ENCODE data around the gene SMYD4.
A peak's percentile ranks its signal among the peaks of the same experiment; 100 is the strongest.

Gene SMYD4

GRCh38 chr17:1829592-1830257 lies at the start of gene SMYD4, which contains the start of gene RPA1:
TSS of gene SMYD4 (minus strand) at chr17:1829902. CDS start at chr17:1827994, 1,908 bp downstream.
TSS of gene RPA1 (plus strand) at chr17:1830005. CDS start at chr17:1830094, 89 bp downstream.
- Histone ChIP-seq H3K27me3 (ENCODE audit: low read depth) (no peaks in the 10 kb centered on the region), H3K4me3 (peak within 1 kb of the TSS; percentile 85), H3K36me3 (replicated peaks) (peaks cover 34% of the 10 kb centered on the region), H3K9me3 (no peaks in the 10 kb centered on the region), H3K4me1 (peaks cover 6% of the 10 kb centered on the region)
- in situ Hi-C loops (cut with MboI; ENCODE audit: low sequenced_read_pairs), result no loop called here
- peak; percentile 88 to 93 for DNase-seq (ENCODE audit: low spot score in 2 of 2)

- Histone ChIP-seq H3K36me3 (replicated peaks) (peaks cover 74% of the 10 kb centered on the region), H3K4me3 (no peak overlapping the region), H3K4me1 (no peaks in the 10 kb centered on the region), H3K9me3 (no peaks in the 10 kb centered on the region), H3K27me3 (ENCODE audit: low read depth) (no peaks in the 10 kb centered on the region)
- in situ Hi-C loops (cut with MboI; ENCODE audit: low sequenced_read_pairs), result no loop called here
- DNase-seq (ENCODE audit: low spot score in 2 of 2), result no peak
Measured at GRCh38 chr17:1878419-1879121, 48.9 kb upstream of the SMYD4 start.

GRCh38 chr17:1875597-1875996 lies 45.9 kb upstream of the SMYD4 start:
- H3K36me3 ChIP-seq (replicated peaks), result peaks cover 68% of the 10 kb centered on the region
- DNase-seq (ENCODE audit: low spot score in 2 of 2), result no peak
- H3K4me1 ChIP-seq, result no peaks in the 10 kb centered on the region
- no peaks in the 10 kb centered on the region for H3K9me3 ChIP-seq
- H3K27me3 ChIP-seq (ENCODE audit: low read depth), result no peaks in the 10 kb centered on the region
- no peak overlapping the region for H3K4me3 ChIP-seq
- in situ Hi-C loops (cut with MboI; ENCODE audit: low sequenced_read_pairs), result no loop called here

- Histone ChIP-seq H3K9me3 (no peaks in the 10 kb centered on the region), H3K4me1 (no peaks in the 10 kb centered on the region), H3K36me3 (replicated peaks) (peaks cover 51% of the 10 kb centered on the region), H3K27me3 (ENCODE audit: low read depth) (no peaks in the 10 kb centered on the region), H3K4me3 (no peak overlapping the region)
- in situ Hi-C loops (cut with MboI; ENCODE audit: low sequenced_read_pairs), result no loop called here
- DNase-seq (ENCODE audit: low spot score in 2 of 2), result no peak
Measured at GRCh38 chr17:1873418-1873817, 43.7 kb upstream of the SMYD4 start.

GRCh38 chr17:1872976-1873375 lies 43.3 kb upstream of the SMYD4 start:
- DNase-seq (ENCODE audit: low spot score in 2 of 2), result no peak
- Histone ChIP-seq H3K9me3 (no peaks in the 10 kb centered on the region), H3K36me3 (replicated peaks) (peaks cover 46% of the 10 kb centered on the region), H3K4me1 (no peaks in the 10 kb centered on the region), H3K27me3 (ENCODE audit: low read depth) (no peaks in the 10 kb centered on the region), H3K4me3 (no peak overlapping the region)
- in situ Hi-C loops (cut with MboI; ENCODE audit: low sequenced_read_pairs), result no loop called here

- no peaks in the 10 kb centered on the region for H3K9me3 ChIP-seq
- no peaks in the 10 kb centered on the region for H3K27me3 ChIP-seq (ENCODE audit: low read depth)
- H3K36me3 ChIP-seq (replicated peaks), result peaks cover 39% of the 10 kb centered on the region
- no peaks in the 10 kb centered on the region for H3K4me1 ChIP-seq
- H3K4me3 ChIP-seq, result no peak overlapping the region
- DNase-seq (ENCODE audit: low spot score in 2 of 2), result no peak
- in situ Hi-C loops (cut with MboI; ENCODE audit: low sequenced_read_pairs), result no loop called here
Measured at GRCh38 chr17:1872254-1872653, 42.6 kb upstream of the SMYD4 start.

GRCh38 chr17:1871756-1872155 lies 42.1 kb upstream of the SMYD4 start:
- H3K27me3 ChIP-seq (ENCODE audit: low read depth), result no peaks in the 10 kb centered on the region
- no peaks in the 10 kb centered on the region for H3K9me3 ChIP-seq
- H3K36me3 ChIP-seq (replicated peaks), result peaks cover 34% of the 10 kb centered on the region
- H3K4me3 ChIP-seq, result no peak overlapping the region
- no peaks in the 10 kb centered on the region for H3K4me1 ChIP-seq
- DNase-seq (ENCODE audit: low spot score in 2 of 2), result no peak
- in situ Hi-C loops (cut with MboI; ENCODE audit: low sequenced_read_pairs), result no loop called here

- H3K4me3 ChIP-seq, result no peak overlapping the region
- H3K27me3 ChIP-seq (ENCODE audit: low read depth), result no peaks in the 10 kb centered on the region
- peaks cover 24% of the 10 kb centered on the region for H3K36me3 ChIP-seq (replicated peaks)
- no peak for DNase-seq (ENCODE audit: low spot score in 2 of 2)
- H3K9me3 ChIP-seq, result no peaks in the 10 kb centered on the region
- in situ Hi-C loops (cut with MboI; ENCODE audit: low sequenced_read_pairs), result no loop called here
- no peaks in the 10 kb centered on the region for H3K4me1 ChIP-seq
Measured at GRCh38 chr17:1870592-1870991, 40.9 kb upstream of the SMYD4 start.

- Histone ChIP-seq H3K36me3 (replicated peaks) (peaks cover 6% of the 10 kb centered on the region), H3K4me3 (no peak overlapping the region), H3K9me3 (no peaks in the 10 kb centered on the region), H3K4me1 (no peaks in the 10 kb centered on the region), H3K27me3 (ENCODE audit: low read depth) (no peaks in the 10 kb centered on the region)
- DNase-seq (ENCODE audit: low spot score in 2 of 2), result no peak
- in situ Hi-C loops (cut with MboI; ENCODE audit: low sequenced_read_pairs), result no loop called here
Measured at GRCh38 chr17:1868090-1868489, 38.4 kb upstream of the SMYD4 start.

- Histone ChIP-seq H3K27me3 (ENCODE audit: low read depth) (no peaks in the 10 kb centered on the region), H3K36me3 (replicated peaks) (peaks cover 4% of the 10 kb centered on the region), H3K9me3 (no peaks in the 10 kb centered on the region), H3K4me3 (no peak overlapping the region), H3K4me1 (no peaks in the 10 kb centered on the region)
- in situ Hi-C loops (cut with MboI; ENCODE audit: low sequenced_read_pairs), result no loop called here
- no peak for DNase-seq (ENCODE audit: low spot score in 2 of 2)
Measured at GRCh38 chr17:1867307-1867706, 37.6 kb upstream of the SMYD4 start.

- Histone ChIP-seq H3K4me3 (no peak overlapping the region), H3K27me3 (ENCODE audit: low read depth) (no peaks in the 10 kb centered on the region), H3K36me3 (replicated peaks) (peaks cover 7% of the 10 kb centered on the region), H3K9me3 (no peaks in the 10 kb centered on the region), H3K4me1 (no peaks in the 10 kb centered on the region)
- in situ Hi-C loops (cut with MboI; ENCODE audit: low sequenced_read_pairs), result no loop called here
- peak; percentile 19 to 63 for DNase-seq (ENCODE audit: low spot score in 2 of 2)
Measured at GRCh38 chr17:1865252-1866037, 35.7 kb upstream of the SMYD4 start.

- no peak overlapping the region for H3K4me3 ChIP-seq
- peaks cover 23% of the 10 kb centered on the region for H3K36me3 ChIP-seq (replicated peaks)
- no peaks in the 10 kb centered on the region for H3K9me3 ChIP-seq
- in situ Hi-C loops (cut with MboI; ENCODE audit: low sequenced_read_pairs), result no loop called here
- H3K4me1 ChIP-seq, result no peaks in the 10 kb centered on the region
- DNase-seq (ENCODE audit: low spot score in 2 of 2), result no peak
- no peaks in the 10 kb centered on the region for H3K27me3 ChIP-seq (ENCODE audit: low read depth)
Measured at GRCh38 chr17:1861391-1862010, 31.8 kb upstream of the SMYD4 start.

GRCh38 chr17:1860978-1861377 lies 31.3 kb upstream of the SMYD4 start:
- Histone ChIP-seq H3K36me3 (replicated peaks) (peaks cover 23% of the 10 kb centered on the region), H3K9me3 (no peaks in the 10 kb centered on the region), H3K4me1 (no peaks in the 10 kb centered on the region), H3K4me3 (no peak overlapping the region), H3K27me3 (ENCODE audit: low read depth) (no peaks in the 10 kb centered on the region)
- no peak for DNase-seq (ENCODE audit: low spot score in 2 of 2)
- in situ Hi-C loops (cut with MboI; ENCODE audit: low sequenced_read_pairs), result no loop called here
